HCT116 (cell line): ENCODE data around the gene ZNF532. TPM values are rescaled to one million over a fixed set of nuclear protein-coding genes. Genes with fewer than 3 reads are reported as not detected.

Experiments
- ATAC-seq: fragments of 200-7000 bp; cut with Tn5 transposase; 2 replicates; pipeline ENCODE4 v1.9.1; 2020; ENCODE audit warnings: mild to moderate bottlenecking, moderate library complexity
- BruUV-seq: library from RNA; stranded (reverse); fragments of 400-500 nt; replicated peaks from 2 replicates; lab custom pipeline; 2021; lab: Mats Ljungman, UMichigan
- CTCF ChIA-PET: fragments of 300-600 bp; sonication (Branson Sonifier 250); formaldehyde crosslinking; loops from one replicate; lab custom pipeline; 2021; ENCODE audit warnings: antibody characterized with exemption; lab: Charles Lee
- POLR2A ChIA-PET: fragments of 300-600, 350-600 bp; sonication (Branson Sonifier 250); formaldehyde crosslinking; loops from one replicate; lab custom pipeline; 2021; ENCODE audit warnings: antibody characterized with exemption; lab: Charles Lee
- RAD21 ChIA-PET, 2 experiments: fragments of 300-600 bp; sonication (Branson Sonifier 250); formaldehyde crosslinking; loops; one replicate each; lab custom pipeline; 2023; ENCODE audit warnings: low total read pairs in 2 of 2; ENCODE audit not compliant: uncharacterized antibody in 2 of 2, unreplicated experiment in 2 of 2, low non-redundant PET in 1 of 2; lab: Charles Lee
- DNase-seq: peaks from one replicate; pipeline ENCODE4 v3.0.0-alpha.2; 2010; ENCODE audit warnings: low read depth, low spot score
- H2AFZ ChIP-seq: fragments of 200-600 bp; shearing (Covaris generic), sonication (generic); 2 replicates; pipeline ENCODE4 v1.6.1; 2017; ENCODE audit warnings: low read depth, mixed run types, mixed read lengths, antibody characterized with exemption, low read length; ENCODE audit not compliant: poor library complexity, severe bottlenecking
- H3K27ac ChIP-seq: 2 replicates; pipeline ENCODE4 v1.5.1; 2012; ENCODE audit warnings: low read depth, low read length
- H3K27me3 ChIP-seq: fragments of 200-600 bp; sonication (generic); 2 replicates; pipeline ENCODE4 v1.6.1; 2016; ENCODE audit warnings: mixed run types, low read length, mixed read lengths; ENCODE audit not compliant: insufficient read depth
- H3K36me3 ChIP-seq, 2 experiments: fragments of 200-500 bp in 1 of 2; fragments of 200-600 bp in 1 of 2; sonication (Bioruptor generic) in 1 of 2; sonication (generic) in 1 of 2; 2 replicates each; pipeline versions ENCODE4 v1.5.1 to v1.6.1; 2014 to 2016; ENCODE audit warnings: low read length in 2 of 2, inconsistent platforms in 1 of 2, mixed read lengths in 1 of 2, mixed run types in 1 of 2; ENCODE audit not compliant: insufficient read depth in 2 of 2, control insufficient read depth in 1 of 2
- H3K4me1 ChIP-seq, 2 experiments: fragments of 200-600 bp in 1 of 2; sonication (generic) in 1 of 2; 2 replicates each; pipeline versions ENCODE4 v1.5.1 to v1.6.1; 2012 to 2017; ENCODE audit warnings: low read length in 2 of 2, inconsistent platforms in 1 of 2, mild to moderate bottlenecking in 1 of 2, mixed read lengths in 1 of 2, mixed run types in 1 of 2, moderate library complexity in 1 of 2; ENCODE audit not compliant: insufficient read depth in 2 of 2, control insufficient read depth in 1 of 2
- H3K4me2 ChIP-seq: fragments of 200-600 bp; sonication (generic); 2 replicates; pipeline ENCODE4 v1.6.1; 2017; ENCODE audit warnings: mixed run types, low read length, mixed read lengths
- H3K4me3 ChIP-seq, 2 experiments: fragments of 200-600 bp in 1 of 2; sonication (generic) in 1 of 2; replicated peaks in 1 of 2; 2 replicates each; pipeline ENCODE4 v1.5.1; 2011 to 2016; ENCODE audit warnings: low read length in 2 of 2, control low read depth in 1 of 2, low read depth in 1 of 2, mild to moderate bottlenecking in 1 of 2, mixed read lengths in 1 of 2, mixed run types in 1 of 2
- H3K79me2 ChIP-seq: fragments of 200-600 bp; sonication (generic); 2 replicates; pipeline ENCODE4 v1.6.1; 2017; ENCODE audit warnings: mild to moderate bottlenecking, mixed run types, low read length, moderate library complexity, mixed read lengths; ENCODE audit not compliant: insufficient read depth
- H3K9ac ChIP-seq: fragments of 200-600 bp; sonication (generic); 2 replicates; pipeline ENCODE4 v1.6.1; 2016; ENCODE audit warnings: low read length, mixed read lengths
- H3K9me2 ChIP-seq: fragments of 200-600 bp; sonication (generic), shearing (Covaris generic); 2 replicates; pipeline ENCODE4 v1.6.1; 2017; ENCODE audit warnings: mixed run types, mild to moderate bottlenecking, moderate library complexity; ENCODE audit not compliant: insufficient read depth
- H3K9me3 ChIP-seq, 2 experiments: fragments of 200-500 bp in 1 of 2; fragments of 200-600 bp in 1 of 2; sonication (Bioruptor generic) in 1 of 2; sonication (generic) in 1 of 2; 2 replicates each; pipeline ENCODE4 v1.6.1; 2014 to 2017; ENCODE audit warnings: low read length in 2 of 2, mixed read lengths in 2 of 2, inconsistent platforms in 1 of 2, low read depth in 1 of 2, mild to moderate bottlenecking in 1 of 2, mixed run types in 1 of 2, moderate library complexity in 1 of 2; ENCODE audit not compliant: control insufficient read depth in 1 of 2, insufficient read depth in 1 of 2
- H4K20me1 ChIP-seq: fragments of 200-600 bp; sonication (generic), shearing (Covaris generic); 2 replicates; pipeline ENCODE4 v1.6.1; 2017; ENCODE audit warnings: mixed run types, mild to moderate bottlenecking, moderate library complexity; ENCODE audit not compliant: insufficient read depth
- CBX3 ChIP-seq: IDR thresholded peaks from 2 replicates; pipeline ENCODE4 v1.6.1; 2012; ENCODE audit warnings: low read depth
- CEBPB ChIP-seq: IDR thresholded peaks from 2 replicates; pipeline ENCODE4 v1.6.1; 2012; ENCODE audit warnings: low read depth
- ELF1 ChIP-seq: IDR thresholded peaks from 2 replicates; pipeline ENCODE4 v1.6.1; 2012; ENCODE audit warnings: low read depth, borderline replicate concordance
- EZH2phosphoT487 ChIP-seq: fragments of 200-600 bp; IDR thresholded peaks from 2 replicates; pipeline ENCODE4 v1.6.1; 2018; ENCODE audit warnings: antibody characterized with exemption, borderline replicate concordance
- JUND ChIP-seq: IDR thresholded peaks from 2 replicates; pipeline ENCODE4 v1.6.1; 2012
- POLR2A ChIP-seq: IDR thresholded peaks from 2 replicates; pipeline ENCODE4 v1.7.0; 2011; ENCODE audit warnings: borderline replicate concordance; ENCODE audit not compliant: insufficient read depth, insufficient read length; ENCODE audit errors: extremely low read depth
- POLR2AphosphoS5 ChIP-seq: IDR thresholded peaks from 2 replicates; pipeline ENCODE4 v1.6.1; 2011; ENCODE audit warnings: mild to moderate bottlenecking, low read depth, low read length, moderate library complexity
- RAD21 ChIP-seq: IDR thresholded peaks from 2 replicates; pipeline ENCODE4 v1.6.1; 2012; ENCODE audit warnings: low read depth, mild to moderate bottlenecking
- SP1 ChIP-seq: IDR thresholded peaks from 2 replicates; pipeline ENCODE4 v1.6.1; 2012; ENCODE audit warnings: low read depth
- SRF ChIP-seq: IDR thresholded peaks from 2 replicates; pipeline ENCODE4 v1.6.1; 2012; ENCODE audit warnings: low read depth
- TCF7L2 ChIP-seq: IDR thresholded peaks from 2 replicates; pipeline ENCODE4 v1.7.0; 2011; ENCODE audit warnings: borderline replicate concordance, inconsistent platforms; ENCODE audit not compliant: insufficient read depth, insufficient read length; ENCODE audit errors: extremely low read depth
- ZFX ChIP-seq: fragments of 450-650 bp; IDR thresholded peaks from 2 replicates; pipeline ENCODE4 v1.6.1; 2017
- intact Hi-C: fragments of 100-400 bp; cut with micrococcal nuclease; formaldehyde crosslinking; loops from 2 replicates; pipeline ENCODE4 v1.10.0; 2022
- total RNA-seq: library from RNA; stranded (reverse); gene quantifications from one replicate; pipeline ENCODE4 v1.2.1, GENCODE V29; 2021; ENCODE audit not compliant: unreplicated experiment
- TF ChIP-seq, protein P1 (sequence below): IDR thresholded peaks from 2 replicates; pipeline ENCODE4 v1.6.1; 2012
- TF ChIP-seq, protein P2 (sequence below), 3 experiments: fragments of 200-600 bp in 1 of 3; sonication (generic) in 1 of 3; IDR thresholded peaks in 2 of 3; conservative IDR thresholded peaks in 1 of 3; 2 replicates each; pipeline ENCODE4 v1.5.1; 2012 to 2017; ENCODE audit warnings: low read depth in 2 of 3, low read length in 2 of 3, antibody characterized with exemption in 1 of 3, borderline replicate concordance in 1 of 3, control low read depth in 1 of 3, mild to moderate bottlenecking in 1 of 3, mixed read lengths in 1 of 3, mixed run types in 1 of 3, moderate library complexity in 1 of 3; ENCODE audit not compliant: insufficient read depth in 1 of 3
- TF ChIP-seq, protein P3 (sequence below): IDR thresholded peaks from 2 replicates; pipeline ENCODE4 v1.6.1; 2011; ENCODE audit warnings: mild to moderate bottlenecking, low read length, moderate library complexity; ENCODE audit not compliant: insufficient replicate concordance; ENCODE audit errors: extremely low read depth

Gene ZNF532
- total RNA-seq, 1 experiment from 2014 or later, result 11.6 TPM

DNA sequence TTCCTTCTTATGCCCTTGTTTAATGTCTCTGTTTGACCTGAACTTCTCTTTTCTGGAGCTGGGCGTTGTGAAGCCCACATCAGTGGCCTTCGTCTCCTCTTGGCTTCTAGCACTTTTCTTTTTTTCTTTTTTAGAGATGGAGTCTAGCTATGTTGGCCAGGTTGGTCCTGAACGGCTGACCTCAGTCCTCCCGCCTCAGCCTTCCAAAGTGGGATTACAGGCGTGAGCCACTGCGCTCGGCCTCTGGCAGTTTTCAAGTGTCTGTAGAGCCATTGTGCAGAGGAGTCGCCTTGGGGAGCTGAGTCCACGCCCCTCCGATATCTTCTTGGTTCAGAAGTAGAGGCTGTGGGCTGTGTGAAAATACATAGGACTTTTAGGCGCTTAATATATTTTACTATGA lies 36.5 kb downstream of the ZNF532 start:
- ChIA-PET CTCF (no interaction called here), RAD21 (no interaction called here), POLR2A (no interaction called here)
- no peaks in the 10 kb centered on the region for H4K20me1 ChIP-seq
- no peaks in the 10 kb centered on the region for H3K9me3 ChIP-seq
- intact Hi-C loops, result no loop called here
- H3K27me3 ChIP-seq, result no peaks in the 10 kb centered on the region
- H3K9me2 ChIP-seq, result no peaks in the 10 kb centered on the region
- no peak for TF ChIP-seq SRF
- TF ChIP-seq ELF1, result no peak
- no peak for TF ChIP-seq ZFX
- no peak for TF ChIP-seq JUND
- TF ChIP-seq, protein P1, sequence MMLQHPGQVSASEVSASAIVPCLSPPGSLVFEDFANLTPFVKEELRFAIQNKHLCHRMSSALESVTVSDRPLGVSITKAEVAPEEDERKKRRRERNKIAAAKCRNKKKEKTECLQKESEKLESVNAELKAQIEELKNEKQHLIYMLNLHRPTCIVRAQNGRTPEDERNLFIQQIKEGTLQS, result no peak
- no peak for TF ChIP-seq CBX3
- TF ChIP-seq CEBPB, result no peak
- TF ChIP-seq, protein P2, sequence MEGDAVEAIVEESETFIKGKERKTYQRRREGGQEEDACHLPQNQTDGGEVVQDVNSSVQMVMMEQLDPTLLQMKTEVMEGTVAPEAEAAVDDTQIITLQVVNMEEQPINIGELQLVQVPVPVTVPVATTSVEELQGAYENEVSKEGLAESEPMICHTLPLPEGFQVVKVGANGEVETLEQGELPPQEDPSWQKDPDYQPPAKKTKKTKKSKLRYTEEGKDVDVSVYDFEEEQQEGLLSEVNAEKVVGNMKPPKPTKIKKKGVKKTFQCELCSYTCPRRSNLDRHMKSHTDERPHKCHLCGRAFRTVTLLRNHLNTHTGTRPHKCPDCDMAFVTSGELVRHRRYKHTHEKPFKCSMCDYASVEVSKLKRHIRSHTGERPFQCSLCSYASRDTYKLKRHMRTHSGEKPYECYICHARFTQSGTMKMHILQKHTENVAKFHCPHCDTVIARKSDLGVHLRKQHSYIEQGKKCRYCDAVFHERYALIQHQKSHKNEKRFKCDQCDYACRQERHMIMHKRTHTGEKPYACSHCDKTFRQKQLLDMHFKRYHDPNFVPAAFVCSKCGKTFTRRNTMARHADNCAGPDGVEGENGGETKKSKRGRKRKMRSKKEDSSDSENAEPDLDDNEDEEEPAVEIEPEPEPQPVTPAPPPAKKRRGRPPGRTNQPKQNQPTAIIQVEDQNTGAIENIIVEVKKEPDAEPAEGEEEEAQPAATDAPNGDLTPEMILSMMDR (IDR thresholded peaks at IDR 0.05 in 2 of 3, conservative IDR thresholded peaks at IDR 0.05 in 1 of 3; ENCODE audit: borderline replicate concordance in 1 of 3, insufficient read depth in 1 of 3, low read depth in 2 of 3, low read length in 2 of 3), result no peak
- TF ChIP-seq, protein P3, sequence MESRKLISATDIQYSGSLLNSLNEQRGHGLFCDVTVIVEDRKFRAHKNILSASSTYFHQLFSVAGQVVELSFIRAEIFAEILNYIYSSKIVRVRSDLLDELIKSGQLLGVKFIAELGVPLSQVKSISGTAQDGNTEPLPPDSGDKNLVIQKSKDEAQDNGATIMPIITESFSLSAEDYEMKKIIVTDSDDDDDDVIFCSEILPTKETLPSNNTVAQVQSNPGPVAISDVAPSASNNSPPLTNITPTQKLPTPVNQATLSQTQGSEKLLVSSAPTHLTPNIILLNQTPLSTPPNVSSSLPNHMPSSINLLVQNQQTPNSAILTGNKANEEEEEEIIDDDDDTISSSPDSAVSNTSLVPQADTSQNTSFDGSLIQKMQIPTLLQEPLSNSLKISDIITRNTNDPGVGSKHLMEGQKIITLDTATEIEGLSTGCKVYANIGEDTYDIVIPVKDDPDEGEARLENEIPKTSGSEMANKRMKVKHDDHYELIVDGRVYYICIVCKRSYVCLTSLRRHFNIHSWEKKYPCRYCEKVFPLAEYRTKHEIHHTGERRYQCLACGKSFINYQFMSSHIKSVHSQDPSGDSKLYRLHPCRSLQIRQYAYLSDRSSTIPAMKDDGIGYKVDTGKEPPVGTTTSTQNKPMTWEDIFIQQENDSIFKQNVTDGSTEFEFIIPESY, result no peak
- TF ChIP-seq SP1, result no peak
- TF ChIP-seq POLR2AphosphoS5, result no peak
- no peak for TF ChIP-seq TCF7L2
- TF ChIP-seq EZH2phosphoT487, result no peak
- no peak for TF ChIP-seq POLR2A
- TF ChIP-seq RAD21, result no peak
- H3K4me3 ChIP-seq, result no peak overlapping the region
- no peak for ATAC-seq
- no peak for DNase-seq
- no peaks in the 10 kb centered on the region for H3K4me1 ChIP-seq
- no peak overlapping the region for H3K27ac ChIP-seq
- no peak overlapping the region for H3K4me2 ChIP-seq
- no peak overlapping the region for H3K9ac ChIP-seq
- no peaks in the 10 kb centered on the region for H3K36me3 ChIP-seq
- H2AFZ ChIP-seq, result no peak overlapping the region
- no peaks in the 10 kb centered on the region for H3K79me2 ChIP-seq
- no TSS peak for BruUV-seq
